A549 (cell line): ENCODE results near the gene STAT5B. TPM values are rescaled to one million over a fixed set of nuclear protein-coding genes. Genes with fewer than 3 reads are reported as not detected.
A peak's percentile ranks its signal among the peaks of the same experiment; 100 is the strongest.

Experiments used
- ATAC-seq, 2 experiments: fragments of 200-7000 bp in 1 of 2; fragments of >200 bp in 1 of 2; cut with Nextera tagmentation in 1 of 2; cut with Tn5 transposase in 1 of 2; 3 replicates each; pipeline versions ENCODE4 v1.8.0 to v1.9.1; 2018 to 2020; ENCODE audit warnings: mild to moderate bottlenecking in 1 of 2, moderate library complexity in 1 of 2
- CTCF ChIA-PET: fragments of 300-600 bp; sonication (Branson Sonifier 250); formaldehyde crosslinking; extraction: SDS; loops from one replicate; lab custom pipeline; 2021; ENCODE audit warnings: antibody characterized with exemption, inconsistent platforms; lab: Yijun Ruan, JAX
- POLR2A ChIA-PET: fragments of 350-600 bp; formaldehyde crosslinking; extraction: SDS; loops from one replicate; lab custom pipeline; 2021; ENCODE audit warnings: antibody characterized with exemption, inconsistent platforms; lab: Yijun Ruan, JAX
- DNase-seq, 2 experiments: peaks; one replicate each; pipeline versions ENCODE4 v3.0.0 to v3.0.0-alpha.2; 2011 to 2016; ENCODE audit warnings: low read depth in 1 of 2, low spot score in 1 of 2
- FAIRE-seq: peaks from 2 replicates; lab custom pipeline; 2011; peaks lifted over from hg19 to GRCh38; lab: Jason Lieb, UNC
- H3K27ac ChIP-seq, 2 experiments: fragments of >200 bp; sonication (Bioruptor Twin); formaldehyde crosslinking; 3 replicates each; pipeline ENCODE4 v1.5.1; 2016 to 2017
- H3K4me1 ChIP-seq: fragments of >200 bp; sonication (Bioruptor Twin); formaldehyde crosslinking; 3 replicates; pipeline ENCODE4 v1.6.1; 2016
- H3K4me2 ChIP-seq: fragments of >200 bp; sonication (Bioruptor Twin); formaldehyde crosslinking; 3 replicates; pipeline ENCODE4 v1.6.1; 2016
- H3K4me3 ChIP-seq: fragments of >200 bp; sonication (Bioruptor Twin); formaldehyde crosslinking; 3 replicates; pipeline ENCODE4 v1.5.1; 2016
- H3K9me3 ChIP-seq: fragments of >200 bp; sonication (Bioruptor Twin); formaldehyde crosslinking; 3 replicates; pipeline ENCODE4 v1.6.1; 2016
- BCL3 ChIP-seq: fragments of >200 bp; sonication (Bioruptor Twin); formaldehyde crosslinking; IDR thresholded peaks from 3 replicates; pipeline ENCODE4 v1.6.1; 2016
- CEBPB ChIP-seq, 2 experiments: fragments of >200 bp in 1 of 2; sonication (Bioruptor Twin) in 1 of 2; formaldehyde crosslinking in 1 of 2; IDR thresholded peaks; 2 replicates each; pipeline ENCODE4 v1.6.1; 2012 to 2016
- CHD2 ChIP-seq: fragments of 150-350 bp; IDR thresholded peaks from 2 replicates; pipeline ENCODE4 v1.6.1; 2014; ENCODE audit warnings: low read length; ENCODE audit not compliant: partially characterized antibody
- CHD4 ChIP-seq: fragments of 200-600 bp; sonication (generic); IDR thresholded peaks from 2 replicates; pipeline ENCODE4 v1.6.1; 2016; ENCODE audit warnings: antibody characterized with exemption, mild to moderate bottlenecking, borderline replicate concordance
- HMGXB4 ChIP-seq: fragments of 250-450 bp; sonication (Bioruptor Pico); IDR thresholded peaks from 2 replicates; pipeline ENCODE4 v1.5.0; 2021; ENCODE audit warnings: mild to moderate bottlenecking, moderate library complexity, borderline replicate concordance
- HOXA7 ChIP-seq: fragments of 250-450 bp; sonication (Bioruptor Pico); IDR thresholded peaks from 2 replicates; pipeline ENCODE4 v1.5.0; 2020; ENCODE audit warnings: mild to moderate bottlenecking, moderate library complexity
- HOXB5 ChIP-seq: fragments of 250-450 bp; sonication (Bioruptor Pico); IDR thresholded peaks from 2 replicates; pipeline ENCODE4 v1.5.0; 2020; ENCODE audit warnings: mild to moderate bottlenecking, moderate library complexity
- JUN ChIP-seq, 2 experiments: fragments of >200 bp; sonication (Bioruptor Twin); formaldehyde crosslinking; IDR thresholded peaks; 2 replicates in 1 of 2; 3 replicates in 1 of 2; pipeline ENCODE4 v1.6.1; 2016 to 2017
- MYC ChIP-seq: IDR thresholded peaks from 2 replicates; pipeline ENCODE4 v1.6.1; 2012; ENCODE audit warnings: mild to moderate bottlenecking, inconsistent platforms, low read length, improper control_type of control experiment, borderline replicate concordance
- PHF8 ChIP-seq: fragments of 200-600 bp; sonication (generic); IDR thresholded peaks from 2 replicates; pipeline ENCODE4 v1.6.1; 2016; ENCODE audit warnings: low read depth, mild to moderate bottlenecking, antibody characterized with exemption, moderate library complexity, borderline replicate concordance
- POLR2AphosphoS2 ChIP-seq: conservative IDR thresholded peaks from 2 replicates; pipeline ENCODE4 v1.6.1; 2012; ENCODE audit warnings: low read length, improper control_type of control experiment, inconsistent platforms
- RNF2 ChIP-seq: fragments of 200-600 bp; sonication (generic); IDR thresholded peaks from 2 replicates; pipeline ENCODE4 v1.6.1; 2016; ENCODE audit warnings: low read depth, mild to moderate bottlenecking, antibody characterized with exemption, moderate library complexity, borderline replicate concordance
- SMC3 ChIP-seq: fragments of >200 bp; sonication (Bioruptor Twin); formaldehyde crosslinking; IDR thresholded peaks from 3 replicates; pipeline ENCODE4 v1.6.1; 2018; ENCODE audit warnings: inconsistent platforms
- TFCP2L1 ChIP-seq: fragments of 250-450 bp; sonication (Bioruptor Pico); IDR thresholded peaks from 2 replicates; pipeline ENCODE4 v1.5.0; 2021; ENCODE audit warnings: mild to moderate bottlenecking
- TP53 ChIP-seq: fragments of 250-450 bp; sonication (Bioruptor Pico); IDR thresholded peaks from 2 replicates; pipeline ENCODE4 v1.5.0; 2021; ENCODE audit warnings: mild to moderate bottlenecking, moderate library complexity
- ZC3H11A ChIP-seq: fragments of 450-650 bp; IDR thresholded peaks from 2 replicates; pipeline ENCODE4 v1.6.1; 2014; ENCODE audit warnings: antibody characterized with exemption, mild to moderate bottlenecking
- ZSCAN20 ChIP-seq: fragments of 250-450 bp; sonication (Bioruptor Pico); IDR thresholded peaks from 2 replicates; pipeline ENCODE4 v1.8.0; 2022; ENCODE audit warnings: mild to moderate bottlenecking, moderate library complexity
- WGBS: methylation state at CpG from one replicate; pipeline ENCODE4 v1.1.6; 2017; ENCODE audit errors: missing lambda C conversion rate; 5-methylcytosine and 5-hydroxymethylcytosine counted together
- polyA plus RNA-seq, 4 experiments: library from polyadenylated mRNA; depleted of rRNA in 3 of 4; stranded (reverse); fragments of >200 nt; fragmentation: RNase III in 1 of 4; extraction: RNeasy Plus Mini Kit Qiagen cat#74134 plus additional on column Dnase treatment in 1 of 4; gene quantifications; 2 replicates in 3 of 4; 3 replicates in 1 of 4; pipeline ENCODE4 v1.2.3, GENCODE V29; 2011 to 2017
- TF ChIP-seq, protein P1 (sequence below): IDR thresholded peaks from 2 replicates; pipeline ENCODE4 v1.6.1; 2012
- TF ChIP-seq, protein P2 (sequence below): IDR thresholded peaks from 2 replicates; pipeline ENCODE4 v1.6.1; 2012; ENCODE audit warnings: low read depth, borderline replicate concordance
- TF ChIP-seq, protein P3 (sequence below): fragments of >200 bp; sonication (Bioruptor Twin); formaldehyde crosslinking; IDR thresholded peaks from 3 replicates; pipeline ENCODE4 v1.5.1; 2016

STAT5B gene
- polyA plus RNA-seq, 2 of the 4 experiments (the other 2 are of a cell fraction) = 31.2 to 37.6 TPM

GRCh38 chr17:42275527-42276358 lies 448 bp downstream of the STAT5B start:
- H3K4me2 ChIP-seq = peak overlapping the region; percentile 88
- no peak for FAIRE-seq
- no peaks in the 10 kb centered on the region for H3K9me3 ChIP-seq
- 0 out of 3 replicates have a peak, but pooled peaks have one; percentile 52 for TF ChIP-seq BCL3
- TF ChIP-seq JUN (IDR thresholded peaks at IDR 0.05) = peak in 1 of 2 experiments; percentile 78; a peak in 2 of 5 replicates
- TF ChIP-seq SMC3 = peak; percentile 23; the same call in 1 of the 3 replicates
- no peak for TF ChIP-seq POLR2AphosphoS2
- TF ChIP-seq, protein P1, sequence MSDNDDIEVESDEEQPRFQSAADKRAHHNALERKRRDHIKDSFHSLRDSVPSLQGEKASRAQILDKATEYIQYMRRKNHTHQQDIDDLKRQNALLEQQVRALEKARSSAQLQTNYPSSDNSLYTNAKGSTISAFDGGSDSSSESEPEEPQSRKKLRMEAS = peak; percentile 17; the same call in 1 of the 2 replicates
- TF ChIP-seq, all 56 proteins: peak for 4
- peak overlapping the region; percentile 65 for H3K4me3 ChIP-seq
- no peak for DNase-seq
- WGBS = 2% methylated on average over 25 of the region's 82 CpGs
- ATAC-seq = peak; percentile 37 to 57
- peak overlapping the region; percentile 94 to 96 for H3K27ac ChIP-seq
- POLR2A ChIA-PET = no interaction called here
- CTCF ChIA-PET = interaction anchor here (0.8 to 2.0 kb wide), 7 partner anchors 9 to 90 kb away, joined by 3 to 8 read pairs (median 4); no protein-coding TSS in a partner anchor
- peaks cover 36% of the 10 kb centered on the region for H3K4me1 ChIP-seq

DNA sequence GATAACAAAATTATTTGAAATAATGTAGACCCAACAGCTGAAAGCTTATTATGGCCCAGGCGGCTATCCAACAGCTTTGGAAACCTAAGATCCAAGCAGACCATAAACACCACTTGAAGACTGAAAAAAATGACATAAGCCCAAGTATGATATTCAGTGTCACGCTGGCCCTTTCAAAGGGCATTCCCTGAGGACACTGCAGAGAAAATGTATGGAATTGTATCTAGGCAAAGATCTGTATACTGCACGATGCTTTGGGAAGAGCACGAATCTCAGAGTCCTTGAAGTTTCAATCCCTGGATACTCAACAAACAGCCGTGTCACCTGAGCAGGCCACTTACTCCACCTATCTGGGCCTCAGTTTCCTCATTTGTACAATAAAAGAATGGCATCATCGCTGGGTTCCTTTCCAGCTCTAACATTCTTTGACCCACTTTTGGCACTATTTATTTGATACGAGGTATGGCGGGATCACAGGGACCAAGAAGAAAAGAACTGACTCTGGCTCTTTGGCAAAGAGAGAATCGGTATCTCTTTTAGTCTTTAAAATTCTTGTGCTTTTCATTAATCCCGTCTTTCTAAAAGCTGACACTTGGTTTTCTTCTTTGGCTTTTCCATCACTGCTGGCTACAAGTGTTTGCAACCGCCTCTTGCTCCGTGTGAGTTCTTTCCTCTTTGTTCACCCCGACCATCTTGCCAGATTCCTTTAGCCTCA lies 1.2 kb downstream of the STAT5B start:
- CTCF ChIA-PET = interaction anchor here (0.6 to 2.0 kb wide), 9 partner anchors 8 to 103 kb away, joined by 3 to 8 read pairs (median 4); no protein-coding TSS in a partner anchor

More for the DNA sequence above, 1.2 kb downstream of the STAT5B start:
- FAIRE-seq = no peak
- DNase-seq = no peak
- H3K27ac ChIP-seq = peak overlapping the region; percentile 94 to 96
- peak overlapping the region; percentile 65 for H3K4me3 ChIP-seq
- 62% methylated on average over 13 of the region's 13 CpGs for WGBS
- TF ChIP-seq HOXA7 (no peak), CEBPB (IDR thresholded peaks at IDR 0.05) (no peak), CHD2 (no peak), CHD4 (no peak), SMC3 (no peak), ZC3H11A (no peak), HOXB5 (CRISPR knock-in tag) (no peak), PHF8 (no peak), RNF2 (no peak), HMGXB4 (CRISPR knock-in tag) (no peak), TFCP2L1 (CRISPR knock-in tag) (no peak), MYC (no peak), ZSCAN20 (CRISPR knock-in tag) (no peak), TP53 (CRISPR knock-in tag) (no peak)
- TF ChIP-seq, protein P2, sequence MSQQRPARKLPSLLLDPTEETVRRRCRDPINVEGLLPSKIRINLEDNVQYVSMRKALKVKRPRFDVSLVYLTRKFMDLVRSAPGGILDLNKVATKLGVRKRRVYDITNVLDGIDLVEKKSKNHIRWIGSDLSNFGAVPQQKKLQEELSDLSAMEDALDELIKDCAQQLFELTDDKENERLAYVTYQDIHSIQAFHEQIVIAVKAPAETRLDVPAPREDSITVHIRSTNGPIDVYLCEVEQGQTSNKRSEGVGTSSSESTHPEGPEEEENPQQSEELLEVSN = no peak
- TF ChIP-seq, protein P3, sequence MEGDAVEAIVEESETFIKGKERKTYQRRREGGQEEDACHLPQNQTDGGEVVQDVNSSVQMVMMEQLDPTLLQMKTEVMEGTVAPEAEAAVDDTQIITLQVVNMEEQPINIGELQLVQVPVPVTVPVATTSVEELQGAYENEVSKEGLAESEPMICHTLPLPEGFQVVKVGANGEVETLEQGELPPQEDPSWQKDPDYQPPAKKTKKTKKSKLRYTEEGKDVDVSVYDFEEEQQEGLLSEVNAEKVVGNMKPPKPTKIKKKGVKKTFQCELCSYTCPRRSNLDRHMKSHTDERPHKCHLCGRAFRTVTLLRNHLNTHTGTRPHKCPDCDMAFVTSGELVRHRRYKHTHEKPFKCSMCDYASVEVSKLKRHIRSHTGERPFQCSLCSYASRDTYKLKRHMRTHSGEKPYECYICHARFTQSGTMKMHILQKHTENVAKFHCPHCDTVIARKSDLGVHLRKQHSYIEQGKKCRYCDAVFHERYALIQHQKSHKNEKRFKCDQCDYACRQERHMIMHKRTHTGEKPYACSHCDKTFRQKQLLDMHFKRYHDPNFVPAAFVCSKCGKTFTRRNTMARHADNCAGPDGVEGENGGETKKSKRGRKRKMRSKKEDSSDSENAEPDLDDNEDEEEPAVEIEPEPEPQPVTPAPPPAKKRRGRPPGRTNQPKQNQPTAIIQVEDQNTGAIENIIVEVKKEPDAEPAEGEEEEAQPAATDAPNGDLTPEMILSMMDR = no peak
- POLR2A ChIA-PET = interaction anchor here (0.6 to 1.5 kb wide), 2 partner anchors 14 to 17 kb away, joined by 4 read pairs; partner anchors contain the start of gene STAT5A
- ATAC-seq = peak in 1 of 2 experiments; percentile 12; a peak in 1 of 6 replicates
- H3K4me2 ChIP-seq = peak overlapping the region; percentile 88
- peaks cover 39% of the 10 kb centered on the region for H3K4me1 ChIP-seq
- no peaks in the 10 kb centered on the region for H3K9me3 ChIP-seq
